Measurements from ENCODE around the gene MTR.
"Not testable (repeated sequence)": the region's sequence is repeated elsewhere in the genome, so short reads cannot be mapped to it uniquely, and the experiment has no call there.

DNA sequence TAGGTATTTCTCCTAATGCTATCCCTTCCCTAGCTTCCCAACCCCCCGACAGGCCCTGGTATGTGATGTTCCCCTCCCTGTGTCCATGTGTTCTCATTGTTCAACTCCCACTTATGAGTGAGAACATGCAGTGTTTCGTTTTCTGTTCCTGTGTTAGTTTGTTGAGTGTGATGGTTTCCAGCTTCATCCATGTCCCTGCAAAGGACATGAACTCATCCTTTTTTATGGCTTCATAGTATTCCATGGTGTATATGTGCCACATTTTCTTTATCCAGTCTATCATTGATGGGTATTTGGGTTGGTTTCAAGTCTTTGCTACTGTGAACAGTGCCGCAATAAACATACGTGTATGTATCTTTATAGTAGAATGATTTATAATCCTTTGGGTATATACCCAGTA lies 61.6 kb downstream of the MTR start:
- TF ChIP-seq POLR2A (IDR thresholded peaks at IDR 0.05), result not testable (repeated sequence)
- TF ChIP-seq, protein P1, sequence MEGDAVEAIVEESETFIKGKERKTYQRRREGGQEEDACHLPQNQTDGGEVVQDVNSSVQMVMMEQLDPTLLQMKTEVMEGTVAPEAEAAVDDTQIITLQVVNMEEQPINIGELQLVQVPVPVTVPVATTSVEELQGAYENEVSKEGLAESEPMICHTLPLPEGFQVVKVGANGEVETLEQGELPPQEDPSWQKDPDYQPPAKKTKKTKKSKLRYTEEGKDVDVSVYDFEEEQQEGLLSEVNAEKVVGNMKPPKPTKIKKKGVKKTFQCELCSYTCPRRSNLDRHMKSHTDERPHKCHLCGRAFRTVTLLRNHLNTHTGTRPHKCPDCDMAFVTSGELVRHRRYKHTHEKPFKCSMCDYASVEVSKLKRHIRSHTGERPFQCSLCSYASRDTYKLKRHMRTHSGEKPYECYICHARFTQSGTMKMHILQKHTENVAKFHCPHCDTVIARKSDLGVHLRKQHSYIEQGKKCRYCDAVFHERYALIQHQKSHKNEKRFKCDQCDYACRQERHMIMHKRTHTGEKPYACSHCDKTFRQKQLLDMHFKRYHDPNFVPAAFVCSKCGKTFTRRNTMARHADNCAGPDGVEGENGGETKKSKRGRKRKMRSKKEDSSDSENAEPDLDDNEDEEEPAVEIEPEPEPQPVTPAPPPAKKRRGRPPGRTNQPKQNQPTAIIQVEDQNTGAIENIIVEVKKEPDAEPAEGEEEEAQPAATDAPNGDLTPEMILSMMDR (IDR thresholded peaks at IDR 0.05), result not testable (repeated sequence)

Data from lower leg skin (tissue), 3 donors.